ENCODE data around the gene EPHB1. TPM values are rescaled to one million over a fixed set of nuclear protein-coding genes. Genes with fewer than 3 reads are reported as not detected.
"Not testable (repeated sequence)": the region's sequence is repeated elsewhere in the genome, so short reads cannot be mapped to it uniquely, and the experiment has no call there.

EPHB1 gene
- total RNA-seq, 1 donor from 2014 or later: 0.53 TPM

DNA sequence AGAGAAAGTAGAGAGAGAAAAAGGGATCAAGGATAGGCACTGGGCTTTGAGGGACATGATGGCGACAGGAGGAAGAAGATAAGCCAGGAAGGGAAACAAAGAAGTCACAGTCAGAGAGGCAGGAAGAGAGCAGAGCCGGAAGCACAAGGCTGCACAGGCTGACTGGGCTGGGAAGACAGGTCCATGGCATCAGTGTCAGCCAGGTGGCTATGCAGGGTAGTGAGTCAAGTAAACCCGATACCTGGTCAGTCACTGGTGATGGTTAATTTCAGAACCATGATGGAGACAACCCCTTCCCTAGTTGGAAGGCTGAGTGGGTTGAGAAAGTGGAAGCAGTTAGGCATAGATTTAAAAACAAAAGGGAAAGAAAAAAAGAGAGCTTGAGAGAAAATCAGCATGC is 203.8 kb downstream of the EPHB1 start:
- Histone ChIP-seq H3K27me3 (no peaks in the 10 kb centered on the region), H3K36me3 (no peaks in the 10 kb centered on the region), H3K27ac (no peak overlapping the region), H3K9me3 (no peaks in the 10 kb centered on the region), H3K4me3 (no peak overlapping the region), H3K4me1 (no peaks in the 10 kb centered on the region)
- TF ChIP-seq, protein P1, sequence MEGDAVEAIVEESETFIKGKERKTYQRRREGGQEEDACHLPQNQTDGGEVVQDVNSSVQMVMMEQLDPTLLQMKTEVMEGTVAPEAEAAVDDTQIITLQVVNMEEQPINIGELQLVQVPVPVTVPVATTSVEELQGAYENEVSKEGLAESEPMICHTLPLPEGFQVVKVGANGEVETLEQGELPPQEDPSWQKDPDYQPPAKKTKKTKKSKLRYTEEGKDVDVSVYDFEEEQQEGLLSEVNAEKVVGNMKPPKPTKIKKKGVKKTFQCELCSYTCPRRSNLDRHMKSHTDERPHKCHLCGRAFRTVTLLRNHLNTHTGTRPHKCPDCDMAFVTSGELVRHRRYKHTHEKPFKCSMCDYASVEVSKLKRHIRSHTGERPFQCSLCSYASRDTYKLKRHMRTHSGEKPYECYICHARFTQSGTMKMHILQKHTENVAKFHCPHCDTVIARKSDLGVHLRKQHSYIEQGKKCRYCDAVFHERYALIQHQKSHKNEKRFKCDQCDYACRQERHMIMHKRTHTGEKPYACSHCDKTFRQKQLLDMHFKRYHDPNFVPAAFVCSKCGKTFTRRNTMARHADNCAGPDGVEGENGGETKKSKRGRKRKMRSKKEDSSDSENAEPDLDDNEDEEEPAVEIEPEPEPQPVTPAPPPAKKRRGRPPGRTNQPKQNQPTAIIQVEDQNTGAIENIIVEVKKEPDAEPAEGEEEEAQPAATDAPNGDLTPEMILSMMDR (IDR thresholded peaks at IDR 0.05): no peak
- no peak for DNase-seq (ENCODE audit: low spot score in 2 of 2)
- intact Hi-C loops (cut with DNase I): no loop called here

DNA sequence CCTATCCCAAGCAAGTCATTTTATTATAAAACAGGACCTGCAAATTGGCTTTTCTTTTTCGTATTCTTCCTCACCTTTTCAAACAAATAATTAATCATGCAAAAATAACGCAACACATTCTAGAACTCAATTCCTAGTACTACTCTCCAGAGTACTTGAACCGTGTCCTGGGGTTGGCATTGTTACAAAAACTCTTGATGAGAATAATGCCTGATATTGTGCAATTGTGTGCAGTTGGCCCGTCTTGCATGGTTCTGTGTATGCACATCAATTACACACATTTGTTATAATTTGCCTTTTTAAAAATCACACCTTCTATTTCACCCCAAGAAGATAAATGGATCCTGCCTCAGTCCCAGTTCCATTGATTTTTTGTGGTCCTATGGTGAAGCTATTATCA is 205.4 kb downstream of the EPHB1 start:
- Histone ChIP-seq H3K27me3 (no peaks in the 10 kb centered on the region), H3K4me1 (no peaks in the 10 kb centered on the region), H3K4me3 (no peak overlapping the region), H3K36me3 (no peaks in the 10 kb centered on the region), H3K27ac (no peak overlapping the region), H3K9me3 (no peaks in the 10 kb centered on the region)
- intact Hi-C loops (cut with DNase I): no loop called here
- DNase-seq (ENCODE audit: low spot score in 2 of 2): no peak
- TF ChIP-seq, protein P1 (IDR thresholded peaks at IDR 0.05): no peak

DNA sequence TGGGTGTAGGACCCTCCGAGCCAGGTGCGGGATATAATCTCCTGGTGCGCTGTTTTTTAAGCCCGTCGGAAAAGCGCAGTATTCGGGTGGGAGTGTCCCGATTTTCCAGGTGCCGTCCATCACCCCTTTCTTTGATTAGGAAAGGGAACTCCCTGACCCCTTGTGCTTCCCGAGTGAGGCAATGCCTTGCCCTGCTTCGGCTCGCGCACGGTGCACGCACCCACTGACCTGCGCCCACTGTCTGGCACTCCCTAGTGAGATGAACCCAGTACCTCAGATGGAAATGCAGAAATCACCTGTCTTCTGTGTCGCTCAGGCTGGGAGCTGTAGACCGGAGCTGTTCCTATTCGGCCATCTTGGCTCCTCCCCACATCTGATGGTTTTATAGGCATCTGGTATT is 210.6 kb downstream of the EPHB1 start:
- H3K4me3 ChIP-seq; H3K27me3 ChIP-seq; H3K27ac ChIP-seq; H3K36me3 ChIP-seq; H3K4me1 ChIP-seq; DNase-seq (ENCODE audit: low spot score in 2 of 2); intact Hi-C loops (cut with DNase I); H3K9me3 ChIP-seq: not testable (repeated sequence)

DNA sequence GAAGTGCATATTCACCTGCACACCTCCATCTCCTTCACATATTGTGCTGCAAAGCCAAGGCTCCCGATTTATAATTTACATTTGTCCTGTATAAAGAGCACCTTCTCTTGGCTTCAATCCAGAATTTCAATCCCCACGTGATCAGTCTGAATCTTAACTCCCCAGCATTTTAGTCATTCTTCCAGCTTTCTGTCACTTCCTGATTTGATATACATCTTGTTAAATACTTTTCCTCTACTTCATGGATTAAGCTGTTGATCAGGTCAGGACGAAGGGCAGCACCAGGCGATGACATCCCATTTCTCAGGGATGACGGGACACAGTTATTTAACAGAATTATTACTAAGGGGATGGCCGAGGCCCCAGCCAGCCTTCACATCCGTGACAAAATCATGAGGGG is 212.5 kb downstream of the EPHB1 start:
- no peaks in the 10 kb centered on the region for H3K4me1 ChIP-seq
- no peak for DNase-seq (ENCODE audit: low spot score in 2 of 2)

DNA sequence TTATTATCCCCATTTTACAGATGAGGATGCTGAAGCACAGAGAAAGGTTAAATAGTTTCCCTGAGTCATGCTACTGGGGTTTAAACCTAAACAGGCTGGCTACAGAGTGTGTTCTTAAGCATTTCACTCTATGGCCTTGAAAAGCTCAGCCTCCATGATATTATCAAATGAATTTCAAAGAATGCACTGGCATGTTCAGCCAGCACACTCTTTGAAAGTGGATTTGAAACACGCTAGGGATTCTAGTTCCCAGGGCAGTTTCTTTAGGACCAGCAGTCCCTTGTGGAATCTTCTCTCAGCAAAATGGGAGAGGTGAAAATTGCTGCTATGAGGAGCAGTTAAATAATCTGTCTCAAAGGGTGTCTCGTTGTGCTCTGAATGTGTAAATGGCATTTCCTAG is 213.3 kb downstream of the EPHB1 start:
- Histone ChIP-seq H3K36me3 (no peaks in the 10 kb centered on the region), H3K27ac (no peak overlapping the region), H3K4me3 (no peak overlapping the region), H3K9me3 (no peaks in the 10 kb centered on the region), H3K27me3 (no peaks in the 10 kb centered on the region), H3K4me1 (no peaks in the 10 kb centered on the region)
- TF ChIP-seq, protein P1 (IDR thresholded peaks at IDR 0.05): no peak
- intact Hi-C loops (cut with DNase I): no loop called here
- no peak for DNase-seq (ENCODE audit: low spot score in 2 of 2)

More for the DNA sequence above, 212.5 kb downstream of the EPHB1 start:
- intact Hi-C loops (cut with DNase I): no loop called here
- no peak overlapping the region for H3K4me3 ChIP-seq
- no peaks in the 10 kb centered on the region for H3K9me3 ChIP-seq
- H3K27ac ChIP-seq: no peak overlapping the region
- no peaks in the 10 kb centered on the region for H3K27me3 ChIP-seq
- TF ChIP-seq, protein P1 (IDR thresholded peaks at IDR 0.05): no peak
- no peaks in the 10 kb centered on the region for H3K36me3 ChIP-seq

DNA sequence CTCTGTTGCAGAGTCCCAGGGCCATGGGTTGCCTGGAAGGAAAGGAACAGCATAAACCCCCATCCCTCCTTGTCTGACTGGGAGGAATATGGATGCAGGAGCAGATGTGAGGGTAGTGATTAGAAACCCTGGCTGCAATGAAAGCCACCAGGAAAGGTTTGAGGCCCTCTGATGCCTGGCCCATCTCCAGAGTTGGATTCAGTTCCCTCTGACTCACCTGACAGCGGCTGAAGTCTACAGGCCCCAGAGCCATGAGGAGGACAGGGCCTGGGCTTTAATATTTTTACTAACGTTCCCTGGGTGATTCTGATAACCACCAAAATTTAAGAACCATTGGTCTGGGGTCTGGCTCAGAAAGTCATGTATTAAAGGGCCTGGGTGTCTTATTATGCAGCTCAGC is 214.0 kb downstream of the EPHB1 start:
- no peaks in the 10 kb centered on the region for H3K27me3 ChIP-seq
- H3K27ac ChIP-seq: no peak overlapping the region
- no peaks in the 10 kb centered on the region for H3K9me3 ChIP-seq
- H3K4me3 ChIP-seq: no peak overlapping the region
- TF ChIP-seq, protein P1 (IDR thresholded peaks at IDR 0.05): no peak
- no peak for DNase-seq (ENCODE audit: low spot score in 2 of 2)
- intact Hi-C loops (cut with DNase I): no loop called here
- no peaks in the 10 kb centered on the region for H3K4me1 ChIP-seq
- no peaks in the 10 kb centered on the region for H3K36me3 ChIP-seq

Measured in ascending aorta (tissue), 2 donors.